ENCODE results near the gene PPP1R15A.
A peak's percentile ranks its signal among the peaks of the same experiment; 100 is the strongest.

The PPP1R15A gene

GRCh38 chr19:48872884-48873475 lies 759 bp downstream of the PPP1R15A start (continued):
- TF ChIP-seq ZNF10 (tag by site-specific recombination; IDR thresholded peaks at IDR 0.05) (peak; percentile 25; the same call in 1 of the 2 replicates), ZFHX2 (tag by site-specific recombination; conservative IDR thresholded peaks at IDR 0.05) (no peak), ZNF184 (tag by site-specific recombination; IDR thresholded peaks at IDR 0.05) (no peak), OVOL3 (tag by site-specific recombination; IDR thresholded peaks at IDR 0.05) (no peak), ZBTB48 (tag by site-specific recombination; IDR thresholded peaks at IDR 0.05) (peak; percentile 74; the same call in 1 of the 2 replicates), ZNF660 (tag by site-specific recombination; IDR thresholded peaks at IDR 0.05) (peak; percentile 70), ZNF18 (tag by site-specific recombination; IDR thresholded peaks at IDR 0.05) (no peak), ZNF837 (tag by site-specific recombination; IDR thresholded peaks at IDR 0.05) (no peak), ZNF335 (tag by site-specific recombination; conservative IDR thresholded peaks at IDR 0.05) (peak; percentile 61; the same call in 1 of the 2 replicates), ZNF239 (tag by site-specific recombination; IDR thresholded peaks at IDR 0.05) (no peak), ZNF692 (tag by site-specific recombination; IDR thresholded peaks at IDR 0.05) (peak; percentile 28; the same call in 1 of the 2 replicates), ZNF404 (tag by site-specific recombination; IDR thresholded peaks at IDR 0.05) (no peak), ZSCAN30 (tag by site-specific recombination; IDR thresholded peaks at IDR 0.05) (0 out of 2 replicates have a peak, but pooled peaks have one; percentile 37), EGR2 (tag by site-specific recombination; IDR thresholded peaks at IDR 0.05; ENCODE audit: low read depth) (no peak), YY2 (tag by site-specific recombination; IDR thresholded peaks at IDR 0.05) (no peak), GLI2 (tag by site-specific recombination; IDR thresholded peaks at IDR 0.05; ENCODE audit: borderline replicate concordance, low read depth) (no peak), SP7 (tag by site-specific recombination; IDR thresholded peaks at IDR 0.05) (peak; percentile 77), ZNF664 (tag by site-specific recombination; IDR thresholded peaks at IDR 0.05) (no peak), ZNF133 (tag by site-specific recombination; IDR thresholded peaks at IDR 0.05) (no peak)

- ChIA-PET POLR2A (interaction anchor here (0.5 to 3.2 kb wide), 17 partner anchors 13 to 255 kb away, joined by 3 to 33 read pairs (median 8); partner anchors contain the start of genes BAX, FTL, GYS1 and NUCB1), CTCF (interaction anchor here (0.6 to 4.1 kb wide), 10 partner anchors 31 to 236 kb away, joined by 3 to 22 read pairs (median 3); partner anchors contain the start of genes GYS1, HSD17B14 and RUVBL2)
- Histone ChIP-seq H3K9me3 (ENCODE audit: control insufficient read depth, insufficient read depth, low read depth, low read length) (no peaks in the 10 kb centered on the region), H3K27ac (ENCODE audit: extremely low read depth, low read depth, low read length) (peak overlapping the region; percentile 93), H3K4me3 (ENCODE audit: low read depth, low read length) (peak overlapping the region; percentile 80), H3K4me1 (ENCODE audit: control insufficient read depth, insufficient read depth, low read length) (peaks cover 25% of the 10 kb centered on the region), H3K36me3 (ENCODE audit: control insufficient read depth in 2 of 2, insufficient read depth in 1 of 2, low read length in 2 of 2) (peaks cover 0 to 29% of the 10 kb centered on the region in 2 experiments; a peak in 2 of 3 replicates)
- TF ChIP-seq ZNF239 (tag by site-specific recombination; IDR thresholded peaks at IDR 0.05) (no peak), WT1 (tag by site-specific recombination; IDR thresholded peaks at IDR 0.05) (peak; percentile 48), ZIC2 (tag by site-specific recombination; IDR thresholded peaks at IDR 0.05) (peak; percentile 22; the same call in 1 of the 2 replicates), SETDB1 (IDR thresholded peaks at IDR 0.05; ENCODE audit: insufficient read length, low read length) (no peak), ZSCAN30 (tag by site-specific recombination; IDR thresholded peaks at IDR 0.05) (no peak), GLI2 (tag by site-specific recombination; IDR thresholded peaks at IDR 0.05; ENCODE audit: borderline replicate concordance, low read depth) (no peak), ZNF341 (tag by site-specific recombination; IDR thresholded peaks at IDR 0.05; ENCODE audit: low read depth) (no peak), ZNF664 (tag by site-specific recombination; IDR thresholded peaks at IDR 0.05) (no peak), ZBTB21 (tag by site-specific recombination; IDR thresholded peaks at IDR 0.05) (0 out of 2 replicates have a peak, but pooled peaks have one; percentile 6), ZNF488 (tag by site-specific recombination; IDR thresholded peaks at IDR 0.05) (no peak), ZBTB17 (tag by site-specific recombination; IDR thresholded peaks at IDR 0.05) (no peak), PRDM6 (tag by site-specific recombination; IDR thresholded peaks at IDR 0.05) (no peak), ZNF521 (tag by site-specific recombination; IDR thresholded peaks at IDR 0.05) (no peak), HOXD13 (CRISPR knock-in tag; IDR thresholded peaks at IDR 0.05; ENCODE audit: borderline replicate concordance) (no peak)
Measured at GRCh38 chr19:48873476-48874302, 1.5 kb downstream of the PPP1R15A start.

All from HEK293 (cell line).